ENCODE results near the gene SNAP23.

Gene SNAP23

DNA sequence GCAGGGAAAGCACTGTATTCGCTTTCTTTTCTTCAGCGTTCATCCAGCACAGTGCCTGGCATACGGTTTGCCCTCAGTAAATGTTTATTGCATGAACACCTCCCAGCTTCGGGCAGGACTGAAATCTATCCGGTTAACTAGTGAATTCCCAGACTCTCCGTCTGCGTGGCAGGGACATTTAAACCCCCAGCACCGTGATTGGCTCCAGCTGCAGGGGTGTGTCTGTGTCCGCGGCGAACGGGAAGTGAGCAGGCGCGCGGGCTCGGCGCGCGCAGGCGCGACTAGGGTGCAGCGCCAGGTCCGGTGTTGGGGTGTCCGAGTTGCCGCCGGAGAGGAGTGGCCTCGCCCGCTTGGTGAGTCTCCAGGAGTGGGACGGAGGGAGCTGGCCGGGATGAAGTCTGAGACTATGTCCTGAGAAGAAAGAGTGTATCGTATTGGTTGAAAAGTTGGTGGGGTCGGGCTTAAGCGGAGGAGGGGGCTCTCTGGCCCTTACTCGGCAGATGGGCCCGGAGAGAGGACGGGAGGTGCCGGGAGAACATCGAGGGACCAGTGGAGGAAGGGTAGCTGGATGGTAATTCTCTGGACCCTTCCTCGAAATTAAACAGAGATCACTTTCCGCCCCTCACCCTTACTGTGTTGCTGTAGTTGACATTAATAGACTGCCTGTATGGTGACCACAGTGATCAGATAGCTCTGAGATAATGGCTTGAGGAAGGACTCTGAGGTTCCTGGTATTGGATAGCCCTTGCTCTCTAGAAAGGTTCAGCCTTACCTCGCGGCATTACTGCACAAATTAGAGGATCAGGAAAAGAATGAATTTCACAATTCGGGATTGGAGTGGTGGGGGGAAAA is at the start of gene SNAP23:
Gene SNAP23 (plus strand): TSS at position 274 of the 852 bp plus-strand sequence. CDS start 16,213 bp downstream, outside the sequence.
- no peak for TF ChIP-seq JUND (IDR thresholded peaks at IDR 0.05; ENCODE audit: low read depth)
- peak; percentile 93 to 98 for DNase-seq (ENCODE audit: low read depth in 1 of 2, low spot score in 1 of 2)
- in situ Hi-C loops (cut with HindIII; ENCODE audit: low pct_unique_long_range_greater_than_20kb, low sequenced_read_pairs), result no loop called here

DNA sequence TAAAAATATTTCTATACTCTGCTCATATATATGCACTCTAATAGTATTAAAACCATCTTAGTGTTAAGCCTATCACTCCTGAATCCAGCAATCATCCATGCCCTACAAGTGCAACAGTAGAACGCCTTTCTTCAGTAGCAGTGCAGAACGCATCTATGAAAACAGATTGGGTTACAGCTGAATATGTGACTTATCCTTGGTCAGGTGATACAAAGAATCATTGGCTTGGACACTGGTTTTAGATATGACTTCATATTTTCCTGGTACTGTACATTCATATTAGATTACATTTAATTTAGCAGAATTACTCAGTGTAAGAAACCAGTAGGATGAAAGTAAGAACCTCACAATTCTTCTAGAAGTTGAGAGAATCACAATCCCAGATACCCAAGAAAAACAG is 47.8 kb upstream of the SNAP23 start:
- DNase-seq (ENCODE audit: low read depth in 1 of 2, low spot score in 1 of 2), result no peak
- in situ Hi-C loops (cut with HindIII; ENCODE audit: low pct_unique_long_range_greater_than_20kb, low sequenced_read_pairs), result no loop called here
- TF ChIP-seq JUND (IDR thresholded peaks at IDR 0.05; ENCODE audit: low read depth), result no peak

DNA sequence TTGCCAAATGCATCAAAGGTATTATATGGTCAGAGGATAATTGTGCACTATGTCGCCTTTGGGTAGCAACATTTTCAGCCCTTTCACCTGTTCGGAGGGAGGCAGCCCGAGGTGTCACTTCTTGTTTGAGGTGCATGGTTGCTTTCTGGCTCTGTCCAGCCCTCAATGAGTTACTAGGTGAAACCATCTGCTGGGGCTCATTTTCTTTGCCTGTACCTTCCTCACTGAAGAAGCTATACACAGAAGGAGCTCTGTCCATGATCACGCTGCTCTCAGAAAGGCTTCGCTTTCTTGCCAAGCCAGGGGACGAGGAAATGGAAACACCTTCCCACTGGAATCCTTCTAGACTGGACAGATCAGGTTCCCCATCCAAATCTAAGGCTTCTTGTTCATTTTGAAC is 47.2 kb upstream of the SNAP23 start:
- no peak for TF ChIP-seq JUND (IDR thresholded peaks at IDR 0.05; ENCODE audit: low read depth)
- DNase-seq (ENCODE audit: low read depth in 1 of 2, low spot score in 1 of 2), result no peak
- in situ Hi-C loops (cut with HindIII; ENCODE audit: low pct_unique_long_range_greater_than_20kb, low sequenced_read_pairs), result no loop called here

DNA sequence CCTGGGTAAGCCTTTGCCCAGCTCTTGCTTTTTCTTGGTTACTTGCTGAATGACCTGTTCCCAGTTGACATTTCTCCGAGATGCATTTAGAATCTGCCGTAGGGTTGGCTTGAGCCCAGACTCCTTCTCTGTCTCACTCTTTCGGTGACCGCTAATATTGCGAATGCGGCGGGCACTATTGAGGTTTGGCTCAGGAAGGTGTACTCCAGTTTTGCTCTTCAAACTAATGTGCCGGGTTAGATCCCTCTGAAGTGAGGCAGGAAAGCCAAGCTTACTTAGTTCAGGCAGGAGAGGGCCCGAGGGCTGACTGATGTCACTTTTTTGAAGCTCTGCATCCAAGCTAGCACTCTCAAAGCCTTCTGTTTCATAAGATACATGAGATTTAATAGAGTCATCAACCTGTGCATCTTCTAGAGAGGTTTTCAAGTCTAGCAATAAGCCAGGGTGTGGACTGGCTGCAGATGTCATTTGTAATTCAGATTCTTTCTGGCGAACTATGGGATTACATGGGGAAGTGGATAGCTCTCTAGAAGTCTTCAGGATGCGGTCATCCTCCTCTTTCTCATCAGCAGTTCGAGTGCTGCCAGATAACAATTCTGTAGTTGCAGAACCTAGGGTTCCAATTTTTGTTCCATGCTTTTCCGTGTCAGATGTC is 45.5 kb upstream of the SNAP23 start:
- in situ Hi-C loops (cut with HindIII; ENCODE audit: low pct_unique_long_range_greater_than_20kb, low sequenced_read_pairs), result no loop called here
- DNase-seq (ENCODE audit: low read depth in 1 of 2, low spot score in 1 of 2), result no peak
- no peak for TF ChIP-seq JUND (IDR thresholded peaks at IDR 0.05; ENCODE audit: low read depth)

DNA sequence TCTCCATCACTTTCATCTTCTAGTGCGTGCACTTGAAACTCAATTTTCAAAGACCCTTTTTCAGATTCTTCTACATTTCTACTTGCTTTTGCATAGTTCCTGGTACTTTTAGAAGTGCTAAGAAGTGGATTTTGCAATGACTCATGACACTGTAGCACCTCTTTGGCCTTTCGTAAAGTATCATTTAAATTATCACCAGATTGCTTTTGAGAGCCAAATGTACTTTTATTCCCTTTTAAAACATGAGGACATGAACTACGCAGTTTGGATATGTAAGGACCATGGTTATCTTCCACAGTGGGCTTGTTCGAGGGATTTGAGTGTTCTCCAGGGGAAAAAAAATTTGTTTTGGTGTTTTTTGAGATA is 45.0 kb upstream of the SNAP23 start:
- DNase-seq (ENCODE audit: low read depth in 1 of 2, low spot score in 1 of 2), result no peak
- TF ChIP-seq JUND (IDR thresholded peaks at IDR 0.05; ENCODE audit: low read depth), result no peak
- in situ Hi-C loops (cut with HindIII; ENCODE audit: low pct_unique_long_range_greater_than_20kb, low sequenced_read_pairs), result no loop called here

DNA sequence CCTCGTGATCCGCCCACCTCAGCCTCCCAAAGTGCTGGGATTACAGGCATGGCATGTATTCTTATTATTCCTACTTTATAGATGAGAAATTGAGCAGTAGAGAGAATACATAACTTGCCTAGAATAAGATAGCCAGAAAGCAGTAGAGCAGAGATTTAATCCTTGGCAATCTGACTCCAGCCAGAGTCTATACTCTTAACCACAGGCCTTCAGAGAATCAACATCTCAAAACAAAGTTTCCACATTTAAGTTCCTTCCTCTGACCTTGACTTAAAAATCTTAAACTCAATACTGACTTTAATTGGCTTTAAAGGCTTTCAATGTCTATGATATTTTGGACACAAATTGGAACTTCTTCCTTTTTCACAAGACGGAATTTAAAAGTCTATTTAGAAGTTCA is 41.6 kb upstream of the SNAP23 start:
- in situ Hi-C loops (cut with HindIII; ENCODE audit: low pct_unique_long_range_greater_than_20kb, low sequenced_read_pairs), result no loop called here
- DNase-seq (ENCODE audit: low read depth in 1 of 2, low spot score in 1 of 2), result no peak
- no peak for TF ChIP-seq JUND (IDR thresholded peaks at IDR 0.05; ENCODE audit: low read depth)

DNA sequence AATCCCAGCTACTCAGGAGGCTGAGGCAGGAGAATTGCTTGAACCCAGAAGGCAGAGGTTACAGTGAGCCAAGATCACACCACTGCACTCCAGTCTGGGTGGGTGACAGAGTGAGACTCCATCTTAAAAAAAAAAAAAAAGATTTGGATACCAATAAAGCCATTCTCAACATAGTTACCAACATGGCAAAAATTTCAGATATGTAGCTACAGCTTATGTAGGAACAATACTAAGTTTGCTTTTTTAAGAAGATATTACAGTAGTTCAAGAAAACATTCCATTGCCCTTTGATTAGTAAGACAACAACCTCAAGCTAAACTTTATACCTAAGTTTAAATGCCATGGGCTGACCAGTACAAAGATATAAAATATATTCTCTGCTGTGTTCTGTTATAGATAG is 38.9 kb upstream of the SNAP23 start:
- no peak for TF ChIP-seq JUND (IDR thresholded peaks at IDR 0.05; ENCODE audit: low read depth)
- no peak for DNase-seq (ENCODE audit: low read depth in 1 of 2, low spot score in 1 of 2)
- in situ Hi-C loops (cut with HindIII; ENCODE audit: low pct_unique_long_range_greater_than_20kb, low sequenced_read_pairs), result no loop called here

DNA sequence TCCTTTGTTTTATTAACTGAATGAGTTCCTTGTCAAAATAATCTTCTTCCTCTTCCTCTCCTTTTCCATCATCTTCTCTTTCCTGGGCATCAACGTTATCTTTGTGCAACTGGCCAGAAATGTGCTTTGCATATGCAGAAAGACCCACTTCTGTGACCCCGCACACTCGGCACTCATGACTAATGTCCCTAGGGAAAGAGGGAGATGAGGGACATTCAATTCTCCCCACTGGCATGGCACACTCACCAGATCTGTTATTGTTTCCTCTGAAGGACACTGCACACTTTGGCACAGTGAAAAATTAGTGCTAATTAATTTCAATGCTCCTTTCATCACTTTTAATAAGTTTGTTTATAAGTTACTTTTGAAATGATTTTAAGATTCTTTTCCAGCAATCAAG is 38.5 kb upstream of the SNAP23 start:
- TF ChIP-seq JUND (IDR thresholded peaks at IDR 0.05; ENCODE audit: low read depth), result no peak
- DNase-seq (ENCODE audit: low read depth in 1 of 2, low spot score in 1 of 2), result no peak

DNA sequence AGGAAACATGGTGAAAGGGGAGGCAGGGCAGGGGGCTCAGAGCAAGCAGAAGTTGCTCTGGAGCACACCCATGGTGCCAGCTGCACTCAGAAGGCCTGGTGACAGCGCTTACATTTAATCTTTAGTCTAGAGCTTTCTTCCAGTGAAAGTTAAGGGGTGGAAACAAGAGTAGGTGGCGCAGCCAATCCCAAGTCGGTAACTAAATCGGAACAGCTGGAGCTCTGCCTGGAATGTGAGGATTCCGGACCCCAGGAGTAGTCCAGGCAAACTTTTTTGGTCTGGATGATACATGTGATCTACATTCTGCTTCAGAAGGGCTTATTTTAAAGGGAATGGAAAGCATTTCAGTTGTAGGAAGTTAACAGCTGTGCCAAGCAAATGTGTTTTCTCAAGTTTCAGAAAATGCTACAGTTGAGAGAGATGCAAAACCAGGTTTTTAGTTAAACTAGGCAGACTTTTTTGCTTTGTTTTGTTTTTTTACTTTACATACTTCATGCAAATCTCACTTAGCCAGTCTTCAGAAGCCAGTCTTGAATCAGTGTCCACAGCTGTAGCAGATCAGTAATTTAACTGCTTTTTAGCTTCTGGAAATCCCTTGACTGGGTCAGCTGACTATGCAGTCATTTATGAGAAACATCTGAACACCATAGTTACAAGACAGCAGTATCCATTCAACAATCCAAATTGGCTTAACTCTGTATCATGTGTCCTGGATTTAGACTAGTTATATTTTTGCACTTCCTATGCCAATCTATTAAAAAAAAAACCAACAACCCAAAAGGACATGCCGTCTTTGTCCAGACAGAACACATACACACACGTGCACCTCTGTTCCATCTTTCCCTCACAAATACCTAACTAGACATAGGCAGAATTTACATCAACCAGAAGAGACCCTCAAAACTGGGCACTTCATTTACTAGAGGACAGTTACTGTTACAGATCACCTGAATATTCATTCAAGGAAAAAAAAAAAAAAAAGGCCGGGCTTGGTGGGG is 37.7 kb upstream of the SNAP23 start:
- TF ChIP-seq JUND (IDR thresholded peaks at IDR 0.05; ENCODE audit: low read depth), result no peak
- in situ Hi-C loops (cut with HindIII; ENCODE audit: low pct_unique_long_range_greater_than_20kb, low sequenced_read_pairs), result no loop called here
- no peak for DNase-seq (ENCODE audit: low read depth in 1 of 2, low spot score in 1 of 2)

More for the DNA sequence above, 38.5 kb upstream of the SNAP23 start:
- in situ Hi-C loops (cut with HindIII; ENCODE audit: low pct_unique_long_range_greater_than_20kb, low sequenced_read_pairs), result no loop called here

DNA sequence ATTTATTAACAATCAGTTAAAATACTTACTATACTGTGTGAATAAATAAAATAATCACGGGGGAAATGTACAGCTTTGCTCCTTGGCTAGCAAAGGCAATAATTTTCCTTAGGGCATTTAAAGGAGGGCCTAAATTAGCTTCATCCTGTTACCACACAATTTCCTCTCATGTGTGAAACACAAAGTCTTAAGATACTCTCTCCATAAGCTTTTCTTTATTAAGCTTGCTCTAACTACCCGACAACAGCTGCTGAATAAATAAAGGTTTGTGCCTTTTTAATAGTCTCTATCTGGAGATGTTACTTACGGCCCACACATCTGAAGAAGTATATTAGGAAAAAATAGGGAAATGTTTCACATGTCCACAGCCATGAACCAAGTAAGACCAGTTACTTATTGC is 34.2 kb upstream of the SNAP23 start:
- no peak for TF ChIP-seq JUND (IDR thresholded peaks at IDR 0.05; ENCODE audit: low read depth)
- in situ Hi-C loops (cut with HindIII; ENCODE audit: low pct_unique_long_range_greater_than_20kb, low sequenced_read_pairs), result no loop called here
- no peak for DNase-seq (ENCODE audit: low read depth in 1 of 2, low spot score in 1 of 2)

DNA sequence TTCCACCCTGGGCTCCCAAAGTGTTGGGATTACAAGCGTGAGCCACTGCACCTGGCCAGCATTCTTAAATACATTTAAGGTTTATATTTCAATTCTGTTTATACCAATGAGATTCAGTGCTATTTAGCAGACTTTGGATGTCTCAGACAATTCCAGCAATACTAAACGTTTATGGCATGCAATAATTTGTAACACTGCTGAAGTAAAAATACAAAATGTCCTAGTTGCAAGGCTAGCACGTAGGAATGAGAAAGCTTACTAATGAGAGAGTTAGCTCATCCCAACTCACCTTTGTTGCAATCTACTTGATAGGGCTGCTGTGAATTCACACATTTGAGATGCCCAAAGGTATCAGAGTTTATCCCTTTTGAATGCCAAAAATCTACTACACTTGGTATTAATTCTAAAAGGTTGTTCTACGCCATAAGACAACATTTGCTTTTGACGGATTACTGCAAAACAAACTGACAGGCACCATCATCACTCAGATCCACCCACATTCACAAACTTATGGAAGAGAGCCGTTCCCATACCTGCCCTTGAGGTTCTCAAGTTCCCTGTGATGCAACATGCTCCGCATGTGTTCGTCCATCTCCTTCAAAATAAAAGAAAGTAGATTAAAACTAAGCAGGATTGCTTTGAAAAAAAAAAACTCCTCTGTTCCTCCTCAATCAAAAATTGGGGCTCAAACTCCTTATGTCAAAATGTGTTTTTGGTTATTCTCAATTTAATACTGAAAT is 29.7 kb upstream of the SNAP23 start:
- in situ Hi-C loops (cut with HindIII; ENCODE audit: low pct_unique_long_range_greater_than_20kb, low sequenced_read_pairs), result no loop called here
- no peak for DNase-seq (ENCODE audit: low read depth in 1 of 2, low spot score in 1 of 2)
- no peak for TF ChIP-seq JUND (IDR thresholded peaks at IDR 0.05; ENCODE audit: low read depth)

DNA sequence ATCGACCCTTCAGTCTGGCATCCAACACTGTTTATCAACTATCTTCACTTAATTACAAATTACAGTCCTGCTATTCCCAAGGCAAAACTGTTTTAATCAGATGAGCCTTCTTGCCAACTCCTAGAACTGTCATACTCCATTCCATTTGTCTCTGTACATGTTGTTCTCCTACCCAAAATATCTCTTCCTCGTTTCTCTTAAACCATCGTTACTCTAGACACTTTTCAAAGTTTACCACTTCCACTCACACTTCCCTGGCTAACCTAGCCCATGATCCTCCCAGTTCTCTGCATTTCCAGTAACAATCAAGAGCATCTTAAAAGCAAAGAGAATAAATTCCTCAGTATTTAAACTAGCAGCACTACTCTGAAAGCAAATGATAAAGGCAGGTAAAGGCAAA is 24.4 kb upstream of the SNAP23 start:
- TF ChIP-seq JUND (IDR thresholded peaks at IDR 0.05; ENCODE audit: low read depth), result no peak
- in situ Hi-C loops (cut with HindIII; ENCODE audit: low pct_unique_long_range_greater_than_20kb, low sequenced_read_pairs), result no loop called here
- no peak for DNase-seq (ENCODE audit: low read depth in 1 of 2, low spot score in 1 of 2)

Data from T47D (cell line).